H9 (cell line): ENCODE data around the gene EXOC3L1. TPM values are rescaled to one million over a fixed set of nuclear protein-coding genes. Genes with fewer than 3 reads are reported as not detected.

ENCODE experiments used
- DNase-seq: peaks from one replicate; pipeline ENCODE4 v3.0.0-alpha.2; 2017
- H2AFZ ChIP-seq: one replicate; pipeline ENCODE4 v1.6.1; 2013; ENCODE audit warnings: mild to moderate bottlenecking, low read length, control low read depth, moderate library complexity
- H2AK5ac ChIP-seq: 2 replicates; pipeline ENCODE4 v1.6.1; 2013; ENCODE audit warnings: low read length, control low read depth, mixed read lengths; ENCODE audit not compliant: insufficient read length
- H2BK120ac ChIP-seq: one replicate; pipeline ENCODE4 v1.6.1; 2013; ENCODE audit warnings: low read depth, mild to moderate bottlenecking, low read length, control low read depth, inconsistent platforms; ENCODE audit not compliant: poor library complexity, severe bottlenecking
- H2BK12ac ChIP-seq: 2 replicates; pipeline ENCODE4 v1.6.1; 2013; ENCODE audit warnings: low read length, control low read depth, mixed read lengths, low read depth; ENCODE audit not compliant: insufficient read length
- H2BK15ac ChIP-seq: 2 replicates; pipeline ENCODE4 v1.6.1; 2013; ENCODE audit warnings: low read depth, low read length, control low read depth
- H2BK20ac ChIP-seq: one replicate; pipeline ENCODE4 v1.6.1; 2013; ENCODE audit warnings: low read depth, mild to moderate bottlenecking, low read length, control low read depth, inconsistent platforms; ENCODE audit not compliant: poor library complexity, severe bottlenecking
- H2BK5ac ChIP-seq: 2 replicates; pipeline ENCODE4 v1.6.1; 2013; ENCODE audit warnings: low read length, control low read depth, mixed read lengths; ENCODE audit not compliant: insufficient read length
- H3K14ac ChIP-seq: 2 replicates; pipeline ENCODE4 v1.6.1; 2013; ENCODE audit warnings: low read length, control low read depth; ENCODE audit not compliant: insufficient read depth
- H3K18ac ChIP-seq: 2 replicates; pipeline ENCODE4 v1.6.1; 2013; ENCODE audit warnings: low read depth, mild to moderate bottlenecking, mixed read lengths, low read length, control low read depth; ENCODE audit not compliant: insufficient read length
- H3K23ac ChIP-seq: 2 replicates; pipeline ENCODE4 v1.6.1; 2013; ENCODE audit warnings: low read length, control low read depth, mixed read lengths, low read depth; ENCODE audit not compliant: insufficient read length
- H3K23me2 ChIP-seq: 2 replicates; pipeline ENCODE4 v1.6.1; 2013; ENCODE audit warnings: low read depth, mild to moderate bottlenecking, mixed read lengths, low read length, control low read depth; ENCODE audit not compliant: insufficient read length, poor library complexity, severe bottlenecking
- H3K27ac ChIP-seq: 2 replicates; pipeline ENCODE4 v1.5.1; 2013; ENCODE audit warnings: low read length, control low read depth, mixed read lengths, low read depth; ENCODE audit not compliant: insufficient read length
- H3K27me3 ChIP-seq: 2 replicates; pipeline ENCODE4 v1.6.1; 2013; ENCODE audit warnings: low read length, control low read depth, inconsistent platforms; ENCODE audit not compliant: insufficient read depth
- H3K4ac ChIP-seq: 2 replicates; pipeline ENCODE4 v1.6.1; 2013; ENCODE audit warnings: low read depth, mild to moderate bottlenecking, control low read depth, inconsistent platforms, low read length, moderate library complexity
- H3K4me1 ChIP-seq: 2 replicates; pipeline ENCODE4 v1.6.1; 2013; ENCODE audit warnings: low read length, control low read depth, inconsistent platforms; ENCODE audit not compliant: insufficient read depth
- H3K4me2 ChIP-seq: 2 replicates; pipeline ENCODE4 v1.6.1; 2013; ENCODE audit warnings: low read length, control low read depth, mixed read lengths; ENCODE audit not compliant: insufficient read length, insufficient read depth
- H3K56ac ChIP-seq: 2 replicates; pipeline ENCODE4 v1.6.1; 2013; ENCODE audit warnings: low read depth, mild to moderate bottlenecking, mixed read lengths, low read length, control low read depth; ENCODE audit not compliant: insufficient read length
- H3K79me1 ChIP-seq: 2 replicates; pipeline ENCODE4 v1.6.1; 2013; ENCODE audit warnings: low read depth, mild to moderate bottlenecking, moderate library complexity, low read length, control low read depth, inconsistent platforms; ENCODE audit not compliant: insufficient read depth, poor library complexity, severe bottlenecking
- H3K79me2 ChIP-seq: 2 replicates; pipeline ENCODE4 v1.6.1; 2013; ENCODE audit warnings: low read length, control low read depth, inconsistent platforms; ENCODE audit not compliant: insufficient read depth
- H3K9ac ChIP-seq: 2 replicates; pipeline ENCODE4 v1.6.1; 2013; ENCODE audit warnings: low read length, control low read depth, mixed read lengths; ENCODE audit not compliant: insufficient read length; ENCODE audit errors: extremely low read depth
- H3K9me3 ChIP-seq: one replicate; pipeline ENCODE4 v1.6.1; 2013; ENCODE audit warnings: low read depth, low read length, inconsistent platforms; ENCODE audit not compliant: control insufficient read depth
- H3T11ph ChIP-seq: one replicate; pipeline ENCODE4 v1.6.1; 2013; ENCODE audit warnings: mild to moderate bottlenecking, low read length, control low read depth, inconsistent platforms
- H4K20me1 ChIP-seq: one replicate; pipeline ENCODE4 v1.6.1; 2013; ENCODE audit not compliant: control insufficient read depth, insufficient read length, insufficient read depth
- H4K5ac ChIP-seq: 2 replicates; pipeline ENCODE4 v1.6.1; 2013; ENCODE audit warnings: low read depth, mild to moderate bottlenecking, mixed read lengths, low read length, control low read depth; ENCODE audit not compliant: insufficient read length
- H4K8ac ChIP-seq: replicated peaks from 2 replicates; pipeline ENCODE4 v1.6.1; 2013; ENCODE audit warnings: low read length, control low read depth, mixed read lengths, low read depth; ENCODE audit not compliant: insufficient read length
- H4K91ac ChIP-seq: 2 replicates; pipeline ENCODE4 v1.6.1; 2013; ENCODE audit warnings: low read depth, mild to moderate bottlenecking, moderate library complexity, mixed read lengths, low read length, control low read depth; ENCODE audit not compliant: insufficient read length
- H3K27ac Mint-ChIP-seq, 3 experiments: 2 replicates in 2 of 3; 3 replicates in 1 of 3; pipeline ENCODE4 v1.8.0; 2020 to 2021; ENCODE audit warnings: mixed read lengths in 3 of 3, mild to moderate bottlenecking in 1 of 3, moderate library complexity in 1 of 3
- H3K27me3 Mint-ChIP-seq: 2 replicates; pipeline ENCODE4 v1.8.0; 2021; ENCODE audit warnings: low read depth, mild to moderate bottlenecking, moderate library complexity, mixed read lengths
- H3K36me3 Mint-ChIP-seq, 3 experiments: 2 replicates in 2 of 3; 3 replicates in 1 of 3; pipeline ENCODE4 v1.8.0; 2020 to 2021; ENCODE audit warnings: low read depth in 3 of 3, mixed read lengths in 3 of 3; ENCODE audit not compliant: insufficient read depth in 1 of 3
- H3K4me1 Mint-ChIP-seq, 2 experiments: 2 replicates each; pipeline ENCODE4 v1.8.0; 2020; ENCODE audit warnings: mixed read lengths in 2 of 2
- H3K4me3 Mint-ChIP-seq, 2 experiments: 2 replicates in 1 of 2; 3 replicates in 1 of 2; pipeline ENCODE4 v1.8.0; 2020 to 2021; ENCODE audit warnings: mild to moderate bottlenecking in 2 of 2, mixed read lengths in 2 of 2, moderate library complexity in 1 of 2
- H3K9me3 Mint-ChIP-seq, 2 experiments: 2 replicates in 1 of 2; 3 replicates in 1 of 2; pipeline ENCODE4 v1.8.0; 2020; ENCODE audit warnings: mild to moderate bottlenecking in 2 of 2, mixed read lengths in 2 of 2, moderate library complexity in 1 of 2
- WGBS: extraction: QIAGEN DNeasy Blood & Tissue Kit; methylation state at CpG from one replicate; pipeline ENCODE4 v1.1.7; 2013; ENCODE audit warnings: missing lambda C conversion rate, low lambda C conversion rate, mixed read lengths; ENCODE audit not compliant: insufficient read length; ENCODE audit errors: extremely low coverage; 5-methylcytosine and 5-hydroxymethylcytosine counted together
- total RNA-seq: library from RNA; stranded (reverse); gene quantifications from 2 replicates; pipeline ENCODE4 v1.2.1, GENCODE V29; 2021
- TF ChIP-seq, protein P1 (sequence below): fragments of 200-600 bp; sonication (generic); conservative IDR thresholded peaks from 3 replicates; pipeline ENCODE4 v1.8.0; 2021; ENCODE audit warnings: antibody characterized with exemption, mild to moderate bottlenecking

The EXOC3L1 gene
- total RNA-seq, 1 experiment from 2014 or later, result 3.3 TPM

DNA sequence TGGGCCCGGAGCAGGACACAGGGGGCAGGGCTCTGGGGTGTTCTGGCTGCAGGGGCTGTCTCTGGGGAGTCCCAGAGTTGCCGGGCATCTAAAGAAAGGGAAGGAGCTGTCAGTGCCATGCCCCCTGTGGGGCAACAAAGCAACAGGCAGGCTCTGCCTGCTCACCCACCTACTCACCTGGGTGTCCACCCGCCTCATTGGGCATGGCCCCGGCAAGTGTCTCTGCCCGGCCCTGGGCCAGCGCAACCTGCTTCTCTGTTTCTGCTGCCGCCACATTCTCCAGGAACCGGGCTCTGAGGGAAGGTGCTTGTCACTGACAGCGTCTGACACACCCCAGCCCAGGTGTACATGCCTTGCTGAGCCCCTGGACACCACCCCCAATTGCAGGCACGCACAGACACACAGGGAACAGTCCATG is 44.3 kb upstream of the EXOC3L1 start:
- no peaks in the 10 kb centered on the region for H3K9me3 Mint-ChIP-seq
- Histone ChIP-seq H3K4me2 (no peak overlapping the region), H3K27me3 (no peaks in the 10 kb centered on the region), H2BK15ac (no peak overlapping the region), H3K4ac (no peak overlapping the region), H3K27ac (no peak overlapping the region), H2BK20ac (no peak overlapping the region), H2AFZ (no peak overlapping the region), H2BK12ac (no peak overlapping the region), H2BK5ac (no peak overlapping the region), H4K91ac (no peak overlapping the region), H3K23me2 (no peaks in the 10 kb centered on the region), H3K23ac (no peak overlapping the region), H2BK120ac (no peak overlapping the region), H3K9ac (no peak overlapping the region), H3K4me1 (no peaks in the 10 kb centered on the region), H4K5ac (no peak overlapping the region), H3K56ac (no peak overlapping the region), H3T11ph (no peak overlapping the region), H3K14ac (no peak overlapping the region), H3K79me1 (no peaks in the 10 kb centered on the region), H4K20me1 (no peaks in the 10 kb centered on the region), H4K8ac (no peak overlapping the region), H2AK5ac (no peak overlapping the region), H3K9me3 (no peaks in the 10 kb centered on the region), H3K79me2 (no peaks in the 10 kb centered on the region), H3K18ac (no peak overlapping the region)
- DNase-seq, result peak; percentile 18
- no CpG with 5 or more reads among the region's 10 CpGs for whole genome bisulfite sequencing
- TF ChIP-seq, protein P1, sequence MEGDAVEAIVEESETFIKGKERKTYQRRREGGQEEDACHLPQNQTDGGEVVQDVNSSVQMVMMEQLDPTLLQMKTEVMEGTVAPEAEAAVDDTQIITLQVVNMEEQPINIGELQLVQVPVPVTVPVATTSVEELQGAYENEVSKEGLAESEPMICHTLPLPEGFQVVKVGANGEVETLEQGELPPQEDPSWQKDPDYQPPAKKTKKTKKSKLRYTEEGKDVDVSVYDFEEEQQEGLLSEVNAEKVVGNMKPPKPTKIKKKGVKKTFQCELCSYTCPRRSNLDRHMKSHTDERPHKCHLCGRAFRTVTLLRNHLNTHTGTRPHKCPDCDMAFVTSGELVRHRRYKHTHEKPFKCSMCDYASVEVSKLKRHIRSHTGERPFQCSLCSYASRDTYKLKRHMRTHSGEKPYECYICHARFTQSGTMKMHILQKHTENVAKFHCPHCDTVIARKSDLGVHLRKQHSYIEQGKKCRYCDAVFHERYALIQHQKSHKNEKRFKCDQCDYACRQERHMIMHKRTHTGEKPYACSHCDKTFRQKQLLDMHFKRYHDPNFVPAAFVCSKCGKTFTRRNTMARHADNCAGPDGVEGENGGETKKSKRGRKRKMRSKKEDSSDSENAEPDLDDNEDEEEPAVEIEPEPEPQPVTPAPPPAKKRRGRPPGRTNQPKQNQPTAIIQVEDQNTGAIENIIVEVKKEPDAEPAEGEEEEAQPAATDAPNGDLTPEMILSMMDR, result no peak
- no peak overlapping the region for H3K4me3 Mint-ChIP-seq
- peaks cover 34 to 83% (median 66%) of the 10 kb centered on the region in 3 experiments for H3K36me3 Mint-ChIP-seq
- peaks cover 0 to 10% of the 10 kb centered on the region in 2 experiments; a peak in 2 of 4 replicates for H3K4me1 Mint-ChIP-seq
- no peaks in the 10 kb centered on the region for H3K27me3 Mint-ChIP-seq
- H3K27ac Mint-ChIP-seq, result no peak overlapping the region
